Measurements from ENCODE around the gene ATP8A2. TPM values are rescaled to one million over a fixed set of nuclear protein-coding genes. Genes with fewer than 3 reads are reported as not detected.

ATP8A2 gene
- total RNA-seq, 1 donor from 2014 or later = 0.05 TPM

- no peak for ATAC-seq (ENCODE audit: poor library complexity)
- no peak for DNase-seq
- intact Hi-C loops (cut with DNase I) = no loop called here
These were observed 74.5 kb downstream of the ATP8A2 start for GRCh38 chr13:25446261-25446660.

GRCh38 chr13:25447396-25447795 lies 75.6 kb downstream of the ATP8A2 start:
- ATAC-seq (ENCODE audit: poor library complexity) (no peak), DNase-seq (no peak)
- intact Hi-C loops (cut with DNase I) = no loop called here

GRCh38 chr13:25453850-25454365 lies 82.1 kb downstream of the ATP8A2 start:
- ATAC-seq (ENCODE audit: poor library complexity) = no peak
- intact Hi-C loops (cut with DNase I) = no loop called here
- no peak for DNase-seq

GRCh38 chr13:25455146-25455545 lies 83.4 kb downstream of the ATP8A2 start:
- ATAC-seq (ENCODE audit: poor library complexity) (no peak), DNase-seq (no peak)
- intact Hi-C loops (cut with DNase I) = no loop called here

- no peak for ATAC-seq (ENCODE audit: poor library complexity)
- no peak for DNase-seq
- intact Hi-C loops (cut with DNase I) = no loop called here
These were observed 85.8 kb downstream of the ATP8A2 start for GRCh38 chr13:25457566-25457965.

GRCh38 chr13:25462301-25463125 lies 90.7 kb downstream of the ATP8A2 start:
- ATAC-seq (ENCODE audit: poor library complexity) (no peak), DNase-seq (no peak)
- intact Hi-C loops (cut with DNase I) = no loop called here

GRCh38 chr13:25463496-25463895 lies 91.7 kb downstream of the ATP8A2 start:
- DNase-seq (no peak), ATAC-seq (ENCODE audit: poor library complexity) (no peak)
- intact Hi-C loops (cut with DNase I) = no loop called here

- no peak for ATAC-seq (ENCODE audit: poor library complexity)
- intact Hi-C loops (cut with DNase I) = no loop called here
- no peak for DNase-seq
These were observed 95.1 kb downstream of the ATP8A2 start for GRCh38 chr13:25466880-25467279.

- intact Hi-C loops (cut with DNase I) = no loop called here
- ATAC-seq (ENCODE audit: poor library complexity) (no peak), DNase-seq (no peak)
These were observed 96.8 kb downstream of the ATP8A2 start for GRCh38 chr13:25468325-25469168.

GRCh38 chr13:25469169-25469525 lies 97.4 kb downstream of the ATP8A2 start:
- ATAC-seq (ENCODE audit: poor library complexity) = no peak
- no peak for DNase-seq
- intact Hi-C loops (cut with DNase I) = no loop called here

- intact Hi-C loops (cut with DNase I) = no loop called here
- no peak for DNase-seq
- ATAC-seq (ENCODE audit: poor library complexity) = no peak
These were observed 102.1 kb downstream of the ATP8A2 start for GRCh38 chr13:25473864-25474263.

GRCh38 chr13:25478186-25478585 lies 106.4 kb downstream of the ATP8A2 start:
- ATAC-seq (ENCODE audit: poor library complexity) (no peak), DNase-seq (no peak)
- intact Hi-C loops (cut with DNase I) = no loop called here

- DNase-seq = no peak
- intact Hi-C loops (cut with DNase I) = no loop called here
- no peak for ATAC-seq (ENCODE audit: poor library complexity)
These were observed 117.5 kb downstream of the ATP8A2 start for GRCh38 chr13:25489238-25489637.

GRCh38 chr13:25490236-25490635 lies 118.5 kb downstream of the ATP8A2 start:
- intact Hi-C loops (cut with DNase I) = no loop called here
- DNase-seq = no peak
- ATAC-seq (ENCODE audit: poor library complexity) = no peak

GRCh38 chr13:25493931-25494640 lies 122.3 kb downstream of the ATP8A2 start:
- no peak for ATAC-seq (ENCODE audit: poor library complexity)
- DNase-seq = no peak
- intact Hi-C loops (cut with DNase I) = no loop called here

GRCh38 chr13:25494698-25495411 lies 123.1 kb downstream of the ATP8A2 start:
- intact Hi-C loops (cut with DNase I) = no loop called here
- no peak for DNase-seq
- ATAC-seq (ENCODE audit: poor library complexity) = no peak

- intact Hi-C loops (cut with DNase I) = no loop called here
- ATAC-seq (ENCODE audit: poor library complexity) (no peak), DNase-seq (no peak)
These were observed 129.5 kb downstream of the ATP8A2 start for GRCh38 chr13:25501231-25501630.

GRCh38 chr13:25502031-25502430 lies 130.3 kb downstream of the ATP8A2 start:
- DNase-seq (no peak), ATAC-seq (ENCODE audit: poor library complexity) (no peak)
- intact Hi-C loops (cut with DNase I) = no loop called here

GRCh38 chr13:25502551-25502950 lies 130.8 kb downstream of the ATP8A2 start:
- intact Hi-C loops (cut with DNase I) = no loop called here
- DNase-seq (no peak), ATAC-seq (ENCODE audit: poor library complexity) (no peak)

Measured in Right ventricle myocardium superior (tissue), 1 donor.